Erythroblast (primary cell): ENCODE data around the gene ZNF627.
"Not testable (repeated sequence)": the region's sequence is repeated elsewhere in the genome, so short reads cannot be mapped to it uniquely, and the experiment has no call there.

Experiments used
- DNase-seq, 2 experiments: peaks; one replicate each; lab custom pipeline; 2025; lab: John Stamatoyannopoulos, UW
- GATA1 ChIP-seq: IDR thresholded peaks from 2 replicates; pipeline ENCODE4 v1.6.1; 2011; ENCODE audit warnings: low read depth, mild to moderate bottlenecking, control low read depth, low read length, moderate library complexity
- POLR2A ChIP-seq: IDR thresholded peaks from 2 replicates; pipeline ENCODE4 v1.6.1; 2011; ENCODE audit warnings: mild to moderate bottlenecking, low read length

Gene ZNF627

GRCh38 chr19:11560404-11561051, 36.8 kb upstream of the ZNF627 start:
- peak; percentile 94 to 97 for DNase-seq

GRCh38 chr19:11563532-11563931, 33.8 kb upstream of the ZNF627 start:
- no peak for TF ChIP-seq GATA1
- peak; percentile 51 for TF ChIP-seq POLR2A
- peak; percentile 83 to 84 for DNase-seq

More at GRCh38 chr19:11560404-11561051, 36.8 kb upstream of the ZNF627 start:
- TF ChIP-seq POLR2A (peak; percentile 38), GATA1 (no peak)

DNA sequence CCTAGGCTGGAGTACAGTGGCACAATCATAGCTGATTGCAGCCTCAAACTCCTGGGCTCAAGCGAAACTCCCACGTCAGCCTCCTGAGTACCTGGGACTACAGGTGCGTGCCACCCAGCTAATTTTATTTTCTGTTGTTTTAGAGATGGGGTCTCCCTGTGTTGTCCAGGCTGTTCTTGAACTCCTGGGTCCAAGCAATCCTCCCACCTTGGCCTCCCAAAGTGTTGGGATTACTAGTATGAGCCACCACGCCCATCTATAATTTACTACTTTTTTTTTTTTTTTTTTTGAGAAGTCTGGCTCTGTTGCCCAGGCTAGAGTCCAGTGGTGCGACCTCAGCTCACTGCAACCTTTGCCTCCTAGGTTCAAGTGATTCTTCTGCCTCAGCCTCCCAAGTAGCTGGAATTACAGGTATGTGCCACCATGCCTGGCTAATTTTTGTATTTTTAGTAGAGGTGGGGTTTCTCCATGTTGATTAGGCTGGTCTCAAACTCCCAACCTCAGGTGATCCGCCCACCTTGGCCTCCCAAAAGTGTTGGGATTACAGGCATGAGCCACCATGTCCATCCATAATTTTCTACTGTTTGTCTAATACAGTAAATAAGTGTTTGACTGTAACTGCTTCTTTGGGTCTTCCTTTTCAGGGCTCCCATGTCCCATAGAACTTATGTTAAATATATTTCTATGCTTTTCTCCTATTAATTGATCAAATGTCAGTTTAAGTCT, 33.0 kb upstream of the ZNF627 start:
- not testable (repeated sequence) for DNase-seq

- DNase-seq: not testable (repeated sequence)
These were observed 31.7 kb upstream of the ZNF627 start for GRCh38 chr19:11565649-11565980.

DNA sequence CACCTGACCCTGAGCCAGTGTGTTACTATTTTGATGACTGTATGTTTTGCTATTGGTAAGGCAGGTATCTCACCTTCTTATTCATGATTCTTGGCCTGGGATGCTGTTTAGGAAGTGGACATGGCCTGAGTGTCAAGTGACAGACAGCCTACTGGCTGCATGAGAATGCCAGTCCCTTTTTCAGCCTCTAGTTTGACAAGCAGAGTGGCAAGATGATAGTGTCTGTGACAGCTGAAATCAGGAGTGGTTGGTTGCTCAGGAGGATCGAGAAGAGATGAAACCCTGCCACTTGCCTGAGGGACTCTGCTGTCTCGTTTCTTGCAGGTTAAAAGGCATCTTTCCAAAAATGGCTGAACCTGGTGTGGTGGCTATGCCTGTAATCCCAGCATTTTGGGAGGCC, 31.1 kb upstream of the ZNF627 start:
- no peak for DNase-seq
- TF ChIP-seq POLR2A (no peak), GATA1 (no peak)

GRCh38 chr19:11570039-11570462, 27.2 kb upstream of the ZNF627 start:
- TF ChIP-seq GATA1 (no peak), POLR2A (no peak)
- DNase-seq: no peak

GRCh38 chr19:11573354-11573753, 23.9 kb upstream of the ZNF627 start:
- not testable (repeated sequence) for DNase-seq

DNA sequence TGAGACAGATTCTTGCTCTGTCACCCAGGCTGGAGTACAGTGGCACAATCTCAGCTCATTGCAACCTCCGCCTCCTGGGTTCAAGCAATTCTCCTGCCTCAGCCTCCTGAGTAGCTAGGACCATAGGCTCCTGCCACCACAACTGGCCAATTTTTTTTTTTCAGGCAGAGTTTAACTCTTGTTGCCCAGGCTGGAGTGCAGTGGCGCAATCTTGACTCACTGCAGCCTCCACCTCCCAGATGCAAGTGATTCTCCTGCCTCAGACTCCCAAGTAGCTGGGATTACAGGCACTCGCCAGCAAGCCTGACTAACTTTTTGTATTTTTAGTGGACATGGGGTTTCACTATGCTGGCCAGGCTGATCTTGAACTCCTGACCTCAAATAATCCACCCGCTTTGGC, 23.5 kb upstream of the ZNF627 start:
- not testable (repeated sequence) for DNase-seq

DNA sequence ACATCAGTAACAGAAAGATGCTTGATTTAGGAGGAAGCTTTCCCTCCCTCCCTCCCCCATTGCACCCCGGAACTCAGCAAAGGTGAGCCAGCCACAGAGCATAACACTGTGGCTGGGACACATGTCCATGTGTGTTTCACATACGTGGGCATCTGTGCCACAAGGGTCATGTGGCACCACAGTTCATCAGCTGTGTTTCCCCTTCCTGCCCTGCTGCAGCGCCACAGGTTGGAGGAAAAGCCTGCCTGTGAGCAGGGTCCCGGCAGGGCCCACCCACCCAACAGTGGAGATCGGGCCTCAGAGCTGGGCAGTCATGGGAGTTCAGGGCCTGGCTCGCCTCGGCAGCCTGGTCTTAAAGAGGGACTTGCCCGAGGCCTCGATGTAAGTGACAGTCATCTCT, 22.6 kb upstream of the ZNF627 start:
- no peak for DNase-seq
- TF ChIP-seq POLR2A (no peak), GATA1 (no peak)

GRCh38 chr19:11576227-11576626, 21.1 kb upstream of the ZNF627 start:
- TF ChIP-seq GATA1 (no peak), POLR2A (no peak)
- no peak for DNase-seq

- TF ChIP-seq POLR2A: no peak
- no peak for TF ChIP-seq GATA1
These were observed 19.6 kb upstream of the ZNF627 start, which contains the start of gene ACP5 for GRCh38 chr19:11577451-11578257. TSS of gene ACP5 (minus strand) at chr19:11577645. CDS start at chr19:11577317, 328 bp downstream.

GRCh38 chr19:11578258-11579142, 18.8 kb upstream of the ZNF627 start:
- TF ChIP-seq GATA1: no peak
- TF ChIP-seq POLR2A: no peak
- DNase-seq: no peak

More at GRCh38 chr19:11577451-11578257, 19.6 kb upstream of the ZNF627 start, which contains the start of gene ACP5:
- DNase-seq: no peak

DNA sequence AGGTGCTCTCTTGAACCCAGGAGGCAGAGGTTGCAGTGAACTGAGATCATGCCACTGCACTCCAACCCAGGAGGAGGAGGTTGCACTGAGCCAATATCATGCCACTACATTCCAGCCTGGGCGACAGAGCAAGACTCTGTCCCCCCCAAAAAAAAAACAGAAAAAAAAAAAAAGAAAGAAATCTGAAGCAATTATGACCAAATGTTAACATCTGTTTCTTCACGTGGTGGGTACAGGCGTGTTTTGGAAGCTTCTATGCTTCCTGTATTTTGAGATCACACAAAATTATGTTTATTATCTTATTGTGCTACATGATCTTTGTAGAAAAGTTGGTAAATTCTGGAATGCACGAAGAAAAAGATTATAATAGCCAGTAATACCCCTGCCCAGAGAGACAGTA, 17.2 kb upstream of the ZNF627 start:
- TF ChIP-seq POLR2A (no peak), GATA1 (no peak)
- no peak for DNase-seq

DNA sequence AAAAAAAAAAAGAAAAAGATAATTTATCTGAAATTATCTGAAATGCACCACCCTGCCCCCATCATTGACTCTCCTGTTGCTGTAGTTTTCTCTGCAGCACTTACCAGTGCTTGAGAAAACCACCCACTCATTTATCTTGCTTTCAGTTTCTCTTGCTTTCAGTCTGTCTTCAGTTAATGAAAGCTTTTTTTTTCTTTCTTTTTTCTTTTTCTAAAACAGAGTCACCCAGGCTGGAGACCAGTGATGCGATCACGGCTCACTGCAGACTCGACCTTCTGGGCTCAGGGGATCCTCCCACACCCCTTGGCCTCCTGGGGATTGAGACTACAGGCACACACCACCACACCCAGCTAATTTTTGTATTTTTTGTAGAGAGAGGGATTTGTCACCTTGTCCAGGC, 15.5 kb upstream of the ZNF627 start:
- TF ChIP-seq GATA1: no peak
- TF ChIP-seq POLR2A: no peak
- DNase-seq: peak; percentile 59 to 72
